Karpas-422 (cell line): Measurements from ENCODE around the gene XIAP. TPM values are rescaled to one million over a fixed set of nuclear protein-coding genes. Genes with fewer than 3 reads are reported as not detected.
"Not testable (repeated sequence)": the region's sequence is repeated elsewhere in the genome, so short reads cannot be mapped to it uniquely, and the experiment has no call there.

Source experiments
- DNase-seq: peaks from one replicate; pipeline ENCODE4 v3.0.0-alpha.2; 2015
- H2AFZ ChIP-seq: fragments of 200-600 bp; sonication (generic); 2 replicates; pipeline ENCODE4 v1.6.1; 2014; ENCODE audit warnings: antibody characterized with exemption, low read length, mixed read lengths
- H3K27ac ChIP-seq: fragments of 200-600 bp; sonication (generic); 2 replicates; pipeline ENCODE4 v1.5.1; 2014; ENCODE audit warnings: mild to moderate bottlenecking, low read length, moderate library complexity
- H3K27me3 ChIP-seq: fragments of 200-600 bp; sonication (generic); 2 replicates; pipeline ENCODE4 v1.6.1; 2014; ENCODE audit warnings: low read length, mixed read lengths
- H3K36me3 ChIP-seq: fragments of 200-600 bp; sonication (generic); 2 replicates; pipeline ENCODE4 v1.6.1; 2014; ENCODE audit warnings: low read length, mixed read lengths; ENCODE audit not compliant: insufficient read depth
- H3K4me1 ChIP-seq: fragments of 200-600 bp; sonication (generic); 2 replicates; pipeline ENCODE4 v1.6.1; 2014; ENCODE audit warnings: mild to moderate bottlenecking, low read length, mixed read lengths
- H3K4me2 ChIP-seq: fragments of 200-600 bp; sonication (generic); 2 replicates; pipeline ENCODE4 v1.6.1; 2014; ENCODE audit warnings: low read length, low read depth, mild to moderate bottlenecking; ENCODE audit not compliant: poor library complexity, severe bottlenecking
- H3K4me3 ChIP-seq: fragments of 200-600 bp; sonication (generic); 2 replicates; pipeline ENCODE4 v1.5.1; 2014; ENCODE audit warnings: mild to moderate bottlenecking, antibody characterized with exemption, low read length, mixed read lengths
- H3K79me2 ChIP-seq: fragments of 200-600 bp; sonication (generic); 2 replicates; pipeline ENCODE4 v1.6.1; 2014; ENCODE audit warnings: mild to moderate bottlenecking, low read length, mixed read lengths
- H3K9ac ChIP-seq: fragments of 200-600 bp; sonication (generic); 2 replicates; pipeline ENCODE4 v1.6.0; 2014; ENCODE audit warnings: low read length
- H3K9me2 ChIP-seq: fragments of 200-600 bp; sonication (generic), shearing (Covaris generic); replicated peaks from 2 replicates; pipeline ENCODE4 v1.6.0; 2014; ENCODE audit warnings: mild to moderate bottlenecking, low read length, moderate library complexity; ENCODE audit not compliant: insufficient read depth
- H3K9me3 ChIP-seq: fragments of 300-700, 200-600 bp; sonication (generic); 2 replicates; pipeline ENCODE4 v1.6.1; 2014; ENCODE audit warnings: low read length, mixed read lengths
- H4K20me1 ChIP-seq: fragments of 200-600 bp; sonication (generic); 2 replicates; pipeline ENCODE4 v1.6.1; 2014; ENCODE audit warnings: mild to moderate bottlenecking, antibody characterized with exemption, low read length, low read depth; ENCODE audit not compliant: insufficient read depth
- total RNA-seq: library from RNA; depleted of rRNA; stranded (reverse); fragments of >200 nt; shearing (Covaris generic); gene quantifications from 2 replicates; pipeline ENCODE4 v1.2.3, GENCODE V29; 2014; ENCODE audit warnings: low replicate concordance

Gene XIAP
- total RNA-seq, 1 experiment from 2014 or later: 20.0 TPM

DNA sequence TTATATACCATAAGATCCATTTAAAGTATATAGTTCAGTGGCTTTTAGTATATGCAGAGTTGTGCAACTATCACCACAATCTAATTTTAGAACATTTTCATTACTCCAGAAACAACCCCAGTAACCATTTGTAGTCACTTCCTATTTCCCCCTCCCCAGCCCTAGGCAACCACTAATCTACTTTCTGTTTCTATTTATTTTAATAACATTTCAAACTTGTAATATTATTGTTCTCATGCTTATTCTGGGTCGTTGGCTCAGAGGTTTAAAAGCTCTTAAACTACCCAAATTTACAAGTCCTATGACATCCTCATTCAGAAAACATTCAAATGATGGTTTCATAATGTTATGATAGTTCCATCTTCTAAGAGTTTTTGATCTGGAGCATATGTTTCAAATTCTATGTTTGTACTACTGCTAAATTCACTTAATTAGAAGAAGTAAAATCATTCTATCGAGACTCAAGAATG lies 18.4 kb downstream of the XIAP start:
- H3K27ac ChIP-seq: peak overlapping the region; percentile 48

DNA sequence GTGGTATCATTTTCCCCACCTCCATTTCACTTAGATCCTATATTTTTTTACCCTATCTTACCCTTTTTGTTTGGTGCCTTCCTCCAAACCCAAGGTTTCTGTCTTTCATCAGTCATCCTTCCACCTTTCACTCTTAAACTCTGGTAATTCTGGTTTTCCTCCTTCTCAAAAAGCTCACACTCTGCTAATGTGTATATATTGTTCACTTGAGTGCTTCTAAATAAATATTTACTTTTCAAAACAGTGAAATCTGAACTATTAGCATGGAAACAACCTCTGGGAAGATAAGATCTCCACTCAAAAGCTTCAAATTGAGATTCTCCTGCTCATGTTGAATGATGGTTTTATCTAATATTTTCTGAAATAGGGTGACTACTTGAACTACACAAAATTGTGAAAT lies 21.5 kb downstream of the XIAP start:
- H3K79me2 ChIP-seq: peaks cover 45% of the 10 kb centered on the region
- H3K27ac ChIP-seq: no peak overlapping the region
- no peaks in the 10 kb centered on the region for H4K20me1 ChIP-seq
- H3K27me3 ChIP-seq: no peaks in the 10 kb centered on the region
- no peak for DNase-seq
- no peaks in the 10 kb centered on the region for H3K9me2 ChIP-seq
- peaks cover 11% of the 10 kb centered on the region; the same call in 1 of the 2 replicates for H3K36me3 ChIP-seq
- H3K4me2 ChIP-seq: no peak overlapping the region
- no peak overlapping the region for H3K9ac ChIP-seq
- H3K9me3 ChIP-seq: no peaks in the 10 kb centered on the region
- H2AFZ ChIP-seq: no peak overlapping the region
- no peak overlapping the region for H3K4me3 ChIP-seq
- H3K4me1 ChIP-seq: peaks cover 25% of the 10 kb centered on the region

More for the DNA sequence above, 18.4 kb downstream of the XIAP start:
- H3K27me3 ChIP-seq: no peaks in the 10 kb centered on the region
- H3K4me1 ChIP-seq: peaks cover 28% of the 10 kb centered on the region
- peak overlapping the region; percentile 35 for H3K4me2 ChIP-seq
- H3K79me2 ChIP-seq: peaks cover 54% of the 10 kb centered on the region
- H3K9ac ChIP-seq: no peak overlapping the region
- H2AFZ ChIP-seq: no peak overlapping the region
- no peaks in the 10 kb centered on the region for H3K9me2 ChIP-seq
- H3K4me3 ChIP-seq: no peak overlapping the region
- no peaks in the 10 kb centered on the region for H3K9me3 ChIP-seq
- no peaks in the 10 kb centered on the region for H4K20me1 ChIP-seq
- peak; percentile 64 for DNase-seq
- H3K36me3 ChIP-seq: no peaks in the 10 kb centered on the region

DNA sequence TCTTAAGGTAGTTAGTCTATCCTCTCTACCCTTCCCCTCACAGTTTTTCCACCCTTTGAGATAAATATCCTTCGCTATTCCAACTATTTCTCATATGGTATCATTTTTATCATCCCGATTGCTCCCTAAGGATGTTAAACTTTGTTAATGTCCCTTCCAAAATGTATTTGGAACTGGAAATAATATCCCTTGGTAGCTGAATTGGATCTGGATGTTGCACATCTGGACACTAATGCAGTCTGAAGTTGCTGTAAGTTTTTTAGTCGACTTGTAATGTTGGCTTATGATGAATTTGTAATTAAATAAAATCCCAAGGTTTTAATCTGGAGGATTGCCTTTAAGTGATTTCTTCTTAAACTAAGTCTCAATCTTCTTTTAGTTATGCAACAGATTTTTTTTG lies 22.5 kb downstream of the XIAP start:
- peaks cover 15% of the 10 kb centered on the region; the same call in 1 of the 2 replicates for H3K36me3 ChIP-seq
- H3K9me2 ChIP-seq: no peaks in the 10 kb centered on the region
- DNase-seq: no peak
- no peak overlapping the region for H3K4me3 ChIP-seq
- H3K4me2 ChIP-seq: no peak overlapping the region
- H2AFZ ChIP-seq: no peak overlapping the region
- peaks cover 40% of the 10 kb centered on the region for H3K79me2 ChIP-seq
- H4K20me1 ChIP-seq: no peaks in the 10 kb centered on the region
- no peaks in the 10 kb centered on the region for H3K27me3 ChIP-seq
- no peak overlapping the region for H3K27ac ChIP-seq
- H3K9me3 ChIP-seq: no peaks in the 10 kb centered on the region
- peaks cover 17% of the 10 kb centered on the region for H3K4me1 ChIP-seq
- H3K9ac ChIP-seq: no peak overlapping the region

DNA sequence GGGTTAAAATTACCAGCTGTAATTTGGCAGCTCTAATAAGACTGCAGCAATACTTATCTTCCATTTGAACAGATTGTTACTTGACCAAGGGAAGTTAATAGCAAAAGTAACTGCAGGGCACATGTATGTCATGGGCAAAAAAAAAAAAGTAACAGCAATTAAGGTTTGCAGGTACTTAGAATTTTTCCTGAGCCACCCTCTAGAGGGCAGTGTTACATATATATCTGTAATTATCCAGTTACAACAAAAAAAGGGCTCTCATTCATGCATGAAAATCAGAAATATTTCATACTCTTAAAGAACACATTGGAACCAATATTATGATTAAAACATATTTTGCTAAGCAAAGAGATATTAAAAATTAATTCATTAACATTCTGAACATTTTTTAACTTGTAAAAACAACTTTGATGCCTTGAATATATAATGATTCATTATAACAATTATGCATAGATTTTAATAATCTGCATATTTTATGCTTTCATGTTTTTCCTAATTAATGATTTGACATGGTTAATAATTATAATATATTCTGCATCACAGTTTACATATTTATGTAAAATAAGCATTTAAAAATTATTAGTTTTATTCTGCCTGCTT lies 25.1 kb downstream of the XIAP start:
- H3K27ac ChIP-seq: no peak overlapping the region
- H3K9ac ChIP-seq: no peak overlapping the region
- DNase-seq: peak; percentile 85
- no peak overlapping the region for H3K4me3 ChIP-seq
- no peaks in the 10 kb centered on the region for H3K9me2 ChIP-seq
- no peaks in the 10 kb centered on the region for H3K27me3 ChIP-seq
- H3K79me2 ChIP-seq: peaks cover 22% of the 10 kb centered on the region
- H3K9me3 ChIP-seq: no peaks in the 10 kb centered on the region
- H3K4me2 ChIP-seq: no peak overlapping the region
- peaks cover 15% of the 10 kb centered on the region; the same call in 1 of the 2 replicates for H3K36me3 ChIP-seq
- peaks cover 2% of the 10 kb centered on the region; the same call in 1 of the 2 replicates for H3K4me1 ChIP-seq
- H2AFZ ChIP-seq: no peak overlapping the region
- no peaks in the 10 kb centered on the region for H4K20me1 ChIP-seq

DNA sequence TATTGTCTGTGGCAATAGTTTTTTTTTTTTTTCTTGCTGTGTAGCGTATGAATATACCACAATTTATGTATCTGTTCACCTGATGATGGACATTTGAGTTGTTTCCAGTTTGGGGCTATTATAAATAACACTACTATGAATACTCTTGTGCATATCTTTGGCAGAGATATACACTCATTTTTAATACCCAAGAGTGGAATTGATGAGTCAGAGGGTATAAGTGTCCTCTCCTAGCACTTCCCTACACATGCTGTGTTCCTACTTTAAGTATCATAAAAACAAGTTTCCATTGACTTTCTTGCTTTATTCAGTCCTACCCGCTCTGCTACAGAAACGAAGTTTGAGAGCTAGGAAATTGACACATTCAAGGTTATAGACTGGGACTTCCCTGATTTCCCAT lies 39.8 kb downstream of the XIAP start:
- Histone ChIP-seq H4K20me1 (no peaks in the 10 kb centered on the region), H3K4me3 (no peak overlapping the region), H3K9me3 (no peaks in the 10 kb centered on the region), H3K79me2 (no peaks in the 10 kb centered on the region), H3K36me3 (peaks cover 14% of the 10 kb centered on the region; the same call in 1 of the 2 replicates), H3K9ac (no peak overlapping the region), H3K27me3 (no peaks in the 10 kb centered on the region), H2AFZ (no peak overlapping the region), H3K4me2 (no peak overlapping the region), H3K27ac (no peak overlapping the region), H3K4me1 (no peaks in the 10 kb centered on the region), H3K9me2 (no peaks in the 10 kb centered on the region)
- no peak for DNase-seq

DNA sequence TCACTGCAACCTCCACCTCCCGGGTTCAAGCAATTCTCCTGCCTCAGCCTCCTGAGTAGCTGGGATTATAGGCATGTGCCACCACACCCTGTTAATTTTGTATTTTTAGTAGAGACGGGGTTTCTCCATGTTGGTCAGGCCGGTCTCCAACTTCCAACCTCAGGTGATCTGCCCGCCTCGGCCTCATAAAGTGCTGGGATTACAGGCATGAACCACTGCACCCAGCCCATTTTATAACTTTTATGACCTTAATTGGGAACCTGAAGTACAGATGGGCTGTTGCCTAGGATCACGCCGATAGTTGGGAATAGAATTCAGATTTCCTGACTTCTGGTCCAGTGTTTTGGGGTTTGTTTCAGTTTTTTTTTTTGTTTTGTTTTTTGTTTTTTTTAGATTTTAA lies 43.4 kb downstream of the XIAP start:
- not testable (repeated sequence) for H3K4me3 ChIP-seq, H3K9me3 ChIP-seq, H3K79me2 ChIP-seq, H3K27me3 ChIP-seq, H2AFZ ChIP-seq, H3K4me2 ChIP-seq, DNase-seq, H3K4me1 ChIP-seq, H4K20me1 ChIP-seq, H3K9ac ChIP-seq, H3K9me2 ChIP-seq, H3K27ac ChIP-seq
- peaks cover 12% of the 10 kb centered on the region; the same call in 1 of the 2 replicates for H3K36me3 ChIP-seq

DNA sequence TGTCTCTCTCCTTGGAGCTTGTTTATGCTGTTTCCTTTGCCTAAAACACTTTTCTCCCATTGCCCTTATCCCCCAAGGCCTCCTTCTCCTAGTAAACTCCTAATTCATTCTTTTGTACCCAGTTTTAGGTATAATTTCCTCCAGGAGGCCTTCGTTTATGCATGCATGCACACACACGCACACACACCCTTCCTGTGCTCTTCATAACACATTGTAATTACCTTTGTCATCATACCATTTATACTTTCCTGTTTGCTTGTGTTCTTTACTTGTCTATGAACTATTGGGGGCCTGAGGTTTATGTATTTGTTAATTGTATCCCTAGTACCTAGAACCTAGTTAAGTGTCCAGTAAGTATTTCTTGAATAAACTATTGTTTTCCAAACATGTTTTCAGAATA lies 45.5 kb downstream of the XIAP start:
- H3K4me3 ChIP-seq: no peak overlapping the region
- no peak overlapping the region for H2AFZ ChIP-seq
- H3K9me3 ChIP-seq: no peaks in the 10 kb centered on the region
- peaks cover 8% of the 10 kb centered on the region; the same call in 1 of the 2 replicates for H3K36me3 ChIP-seq
- H3K4me1 ChIP-seq: no peaks in the 10 kb centered on the region
- H3K27me3 ChIP-seq: no peaks in the 10 kb centered on the region
- no peaks in the 10 kb centered on the region for H4K20me1 ChIP-seq
- H3K27ac ChIP-seq: no peak overlapping the region
- no peak overlapping the region for H3K9ac ChIP-seq
- H3K79me2 ChIP-seq: no peaks in the 10 kb centered on the region
- DNase-seq: no peak
- no peak overlapping the region for H3K4me2 ChIP-seq
- H3K9me2 ChIP-seq: 0 out of 2 replicates have a peak, but pooled peaks cover 2% of the 10 kb centered on the region

DNA sequence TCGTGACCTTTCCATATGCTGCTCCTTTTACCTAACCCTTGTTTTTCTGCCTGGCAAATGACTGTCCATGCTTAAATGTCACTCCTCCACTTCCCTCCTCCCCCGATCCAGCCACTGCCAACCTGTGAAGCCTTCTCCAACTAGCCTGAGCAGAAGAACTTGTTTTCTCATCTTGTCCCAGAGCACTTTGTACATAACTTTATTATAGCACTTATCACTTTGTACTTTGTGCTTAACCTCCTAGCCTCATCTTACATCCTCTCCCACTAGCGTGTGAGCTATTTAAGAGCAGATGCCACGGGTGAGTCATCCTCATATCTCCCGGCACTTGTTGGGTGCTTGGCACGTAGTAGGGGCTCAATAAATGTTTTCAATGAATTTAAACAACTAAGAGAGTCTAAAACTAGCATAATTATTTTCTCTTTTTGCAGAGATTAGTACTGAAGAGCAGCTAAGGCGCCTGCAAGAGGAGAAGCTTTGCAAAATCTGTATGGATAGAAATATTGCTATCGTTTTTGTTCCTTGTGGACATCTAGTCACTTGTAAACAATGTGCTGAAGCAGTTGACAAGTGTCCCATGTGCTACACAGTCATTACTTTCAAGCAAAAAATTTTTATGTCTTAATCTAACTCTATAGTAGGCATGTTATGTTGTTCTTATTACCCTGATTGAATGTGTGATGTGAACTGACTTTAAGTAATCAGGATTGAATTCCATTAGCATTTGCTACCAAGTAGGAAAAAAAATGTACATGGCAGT lies 46.9 kb downstream of the XIAP start:
- Histone ChIP-seq H3K36me3 (0 out of 2 replicates have a peak, but pooled peaks cover 4% of the 10 kb centered on the region), H3K9me3 (no peaks in the 10 kb centered on the region)
- no peak for DNase-seq

More for the DNA sequence above, 46.9 kb downstream of the XIAP start:
- Histone ChIP-seq H3K4me2 (no peak overlapping the region), H3K9ac (no peak overlapping the region), H3K27ac (no peak overlapping the region), H4K20me1 (no peaks in the 10 kb centered on the region), H3K4me1 (no peaks in the 10 kb centered on the region), H3K27me3 (no peaks in the 10 kb centered on the region), H3K79me2 (no peaks in the 10 kb centered on the region), H3K4me3 (no peak overlapping the region), H3K9me2 (0 out of 2 replicates have a peak, but pooled peaks cover 2% of the 10 kb centered on the region), H2AFZ (no peak overlapping the region)
